GM18505 (cell line): ENCODE results near the gene SNRPA.
"Not testable (repeated sequence)": the region's sequence is repeated elsewhere in the genome, so short reads cannot be mapped to it uniquely, and the experiment has no call there.

ENCODE experiments used
- ATAC-seq: cut with Tn5 transposase; IDR thresholded peaks from one replicate; pipeline ENCODE4 v1.9.1; 2021; ENCODE audit not compliant: unreplicated experiment
- POLR2A ChIP-seq: IDR thresholded peaks from 4 replicates; pipeline ENCODE4 v1.6.1; 2011; ENCODE audit warnings: borderline replicate concordance; ENCODE audit not compliant: insufficient read depth, insufficient read length; ENCODE audit errors: extremely low read depth

Gene SNRPA

GRCh38 chr19:40716482-40717324 lies 34.3 kb upstream of the SNRPA start, which contains the start of the genes COQ8B and ITPKC:
TSS of gene COQ8B (minus strand) at chr19:40716886. CDS start at chr19:40714632, 2,254 bp downstream.
TSS of gene ITPKC (plus strand) at chr19:40717112. CDS start at chr19:40717136, 24 bp downstream.
- peak; percentile 71 for ATAC-seq

GRCh38 chr19:40717325-40717879 lies 33.6 kb upstream of the SNRPA start:
- no peak for TF ChIP-seq POLR2A
- ATAC-seq = no peak

More at GRCh38 chr19:40716482-40717324, 34.3 kb upstream of the SNRPA start, which contains the start of the genes COQ8B and ITPKC:
- TF ChIP-seq POLR2A = peak; percentile 61

GRCh38 chr19:40717880-40718773 lies 32.9 kb upstream of the SNRPA start:
- ATAC-seq = no peak
- TF ChIP-seq POLR2A = no peak

GRCh38 chr19:40718774-40719391 lies 32.1 kb upstream of the SNRPA start:
- no peak for TF ChIP-seq POLR2A
- ATAC-seq = no peak

- no peak for TF ChIP-seq POLR2A
Observed at GRCh38 chr19:40719414-40719894, 31.5 kb upstream of the SNRPA start.

GRCh38 chr19:40721140-40721486 lies 29.9 kb upstream of the SNRPA start:
- TF ChIP-seq POLR2A = no peak
- ATAC-seq = no peak

More at GRCh38 chr19:40719414-40719894, 31.5 kb upstream of the SNRPA start:
- no peak for ATAC-seq

GRCh38 chr19:40721936-40722661 lies 28.9 kb upstream of the SNRPA start:
- ATAC-seq = no peak
- no peak for TF ChIP-seq POLR2A

GRCh38 chr19:40723661-40724254 lies 27.2 kb upstream of the SNRPA start:
- no peak for ATAC-seq
- TF ChIP-seq POLR2A = no peak

GRCh38 chr19:40724315-40724714 lies 26.7 kb upstream of the SNRPA start:
- no peak for TF ChIP-seq POLR2A

GRCh38 chr19:40724855-40725254 lies 26.1 kb upstream of the SNRPA start:
- ATAC-seq = no peak
- no peak for TF ChIP-seq POLR2A

More at GRCh38 chr19:40724315-40724714, 26.7 kb upstream of the SNRPA start:
- ATAC-seq = no peak

GRCh38 chr19:40726279-40726678 lies 24.7 kb upstream of the SNRPA start:
- no peak for TF ChIP-seq POLR2A

GRCh38 chr19:40730065-40730464 lies 20.9 kb upstream of the SNRPA start:
- ATAC-seq = not testable (repeated sequence)

More at GRCh38 chr19:40726279-40726678, 24.7 kb upstream of the SNRPA start:
- ATAC-seq = no peak

GRCh38 chr19:40732304-40732703 lies 18.7 kb upstream of the SNRPA start:
- not testable (repeated sequence) for ATAC-seq
